Ammon's horn (tissue), 1 donor: ENCODE measurements around the gene INTS2.
"Not testable (repeated sequence)": the region's sequence is repeated elsewhere in the genome, so short reads cannot be mapped to it uniquely, and the experiment has no call there.

ENCODE experiments used
- DNase-seq: peaks from one replicate; pipeline ENCODE4 v3.0.0-alpha.2; 2016; ENCODE audit warnings: low spot score

The INTS2 gene

DNA sequence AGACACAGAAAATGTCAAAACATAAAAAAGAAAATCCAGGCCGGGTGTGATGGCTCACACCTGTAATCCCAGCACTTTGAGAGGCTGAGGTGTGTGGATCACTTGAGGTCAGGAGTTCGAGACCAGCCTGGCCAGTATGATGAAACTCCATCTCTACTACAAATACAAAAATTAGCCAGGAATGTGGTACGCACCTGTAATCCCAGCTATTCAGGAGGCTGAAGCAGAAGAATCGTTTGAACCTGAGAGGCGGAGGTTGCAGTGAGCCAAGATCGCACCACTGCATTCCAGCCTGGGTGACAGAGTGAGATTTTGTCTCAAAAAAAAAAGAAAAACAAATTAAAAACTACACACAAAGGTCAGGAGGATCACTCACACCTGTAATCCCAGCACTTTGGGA, 40.0 kb downstream of the INTS2 start:
- not testable (repeated sequence) for DNase-seq

DNA sequence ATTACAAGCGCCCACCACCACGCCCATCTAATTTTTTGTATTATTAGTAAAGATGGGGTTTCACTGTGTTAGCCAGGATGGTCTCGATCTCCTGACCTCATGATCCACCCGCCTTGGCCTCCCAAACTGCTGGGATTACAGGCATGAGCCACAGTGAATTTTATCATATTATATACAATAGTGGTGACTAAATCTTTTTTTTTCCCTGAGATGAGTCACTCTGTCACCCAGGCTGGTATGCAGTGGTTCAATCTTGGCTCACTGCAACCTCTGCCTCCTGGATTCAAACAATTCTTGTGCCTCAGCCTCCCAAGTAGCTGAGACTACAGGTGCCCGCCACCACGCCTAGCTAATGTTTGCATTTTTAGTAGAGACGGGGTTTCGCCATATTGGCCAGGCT, 41.9 kb downstream of the INTS2 start:
- not testable (repeated sequence) for DNase-seq

DNA sequence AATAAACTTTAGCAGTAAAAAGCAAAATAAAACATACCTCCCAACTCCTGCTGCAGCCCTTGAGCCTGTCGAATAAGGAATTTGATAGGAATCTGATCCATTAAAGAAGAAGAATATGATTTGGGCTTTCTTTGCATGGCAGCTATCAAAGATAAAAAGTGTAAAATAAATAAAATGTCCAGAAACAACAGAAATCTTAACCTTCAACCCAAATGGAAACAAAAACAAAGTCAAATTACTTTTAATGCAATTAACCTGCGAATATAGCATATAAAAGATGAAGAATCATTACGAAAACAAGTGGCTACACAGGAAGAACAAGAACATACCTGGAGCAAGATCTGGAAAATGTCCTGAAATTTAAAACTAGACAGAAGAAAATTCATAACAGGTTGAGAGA, 42.9 kb downstream of the INTS2 start:
- no peak for DNase-seq

DNA sequence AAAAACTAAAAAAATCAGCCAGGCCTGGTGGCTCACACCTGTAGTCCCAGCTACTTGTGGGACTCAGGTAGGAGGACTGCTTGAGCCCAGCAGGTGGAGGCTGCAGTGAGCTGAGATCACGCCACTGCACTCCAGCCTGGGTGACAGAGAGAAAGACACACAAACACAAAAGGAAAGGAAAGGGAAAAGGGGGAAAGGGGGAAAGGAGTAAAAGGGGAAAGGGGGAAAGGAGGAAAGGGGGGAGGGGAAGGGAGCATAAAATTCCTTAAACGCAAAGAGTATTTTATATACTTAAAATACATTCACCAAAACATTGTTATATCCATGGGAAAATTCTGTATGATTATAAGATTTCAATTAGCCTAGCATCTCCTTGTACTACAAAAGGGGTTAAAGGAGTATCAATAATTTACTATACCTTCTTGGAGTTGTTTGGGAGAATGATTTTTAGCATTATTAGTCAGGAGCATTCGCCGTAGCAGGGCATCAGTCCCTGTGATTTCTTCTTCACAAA, 47.1 kb downstream of the INTS2 start:
- DNase-seq = no peak

DNA sequence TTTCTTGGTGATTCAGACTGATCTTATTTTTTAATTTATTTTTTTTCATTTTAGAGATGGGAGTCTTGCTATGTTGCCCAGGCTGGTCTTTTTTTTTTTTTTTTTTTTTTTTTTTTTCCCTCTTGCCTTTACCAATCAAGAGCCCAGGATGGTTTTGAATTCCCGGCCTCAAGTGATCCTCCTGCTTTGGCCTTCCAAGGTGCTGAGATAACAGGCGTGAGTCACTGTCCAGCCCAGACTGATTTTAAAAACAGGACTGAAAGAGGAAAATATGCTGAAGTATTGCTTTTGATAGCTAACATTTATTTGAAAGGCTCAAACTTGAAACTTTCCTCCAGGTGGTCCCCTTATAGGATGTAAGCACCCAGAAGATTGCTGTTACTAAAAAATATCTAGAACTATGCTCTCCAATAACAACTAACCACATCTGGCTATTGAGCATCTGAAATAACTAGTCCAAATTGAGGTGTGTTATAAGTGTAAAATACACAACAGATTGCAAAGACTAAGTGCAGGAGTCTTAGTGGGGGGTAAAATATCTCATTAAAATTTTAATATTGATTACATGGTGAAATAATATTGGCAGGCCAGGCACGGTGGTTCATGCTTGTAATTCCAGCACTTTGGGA, 48.7 kb downstream of the INTS2 start:
- DNase-seq = no peak

DNA sequence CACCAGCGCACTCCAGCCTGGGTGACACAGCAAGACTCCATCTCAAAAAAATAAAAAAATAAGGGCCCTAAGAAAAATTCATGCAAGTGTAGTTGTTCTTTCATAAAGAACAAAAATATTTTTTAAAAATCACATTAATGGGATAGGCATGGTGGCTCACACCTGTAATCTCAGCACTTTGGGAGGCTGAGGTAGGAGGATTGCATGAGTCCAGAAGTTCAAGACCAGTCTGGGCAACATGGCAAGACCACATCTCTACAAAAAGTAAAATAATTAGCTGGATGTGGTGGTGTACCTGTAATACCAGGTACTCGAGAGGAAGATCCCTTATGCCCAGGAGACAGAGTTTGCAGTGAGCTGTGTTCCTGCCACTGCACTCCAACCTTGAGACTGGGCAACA, 49.3 kb downstream of the INTS2 start:
- no peak for DNase-seq

DNA sequence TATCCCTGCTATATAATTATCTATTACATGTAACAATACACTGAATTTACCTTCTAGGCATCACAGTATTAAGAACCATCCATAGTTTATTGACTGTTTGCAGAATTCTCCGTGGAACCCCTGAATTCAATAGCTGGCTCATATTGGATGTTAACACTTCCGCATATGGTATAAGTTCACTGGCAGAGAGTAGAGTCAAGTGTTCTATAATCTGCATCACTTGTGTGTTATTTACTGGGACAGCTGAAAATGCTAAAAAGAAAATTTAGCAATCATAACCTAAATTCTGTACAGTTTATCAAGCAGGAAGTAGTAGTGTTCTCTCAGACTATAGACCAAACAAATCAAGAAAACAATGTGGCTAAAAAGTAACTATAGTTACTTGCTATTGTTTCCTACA, 49.9 kb downstream of the INTS2 start:
- DNase-seq = no peak

DNA sequence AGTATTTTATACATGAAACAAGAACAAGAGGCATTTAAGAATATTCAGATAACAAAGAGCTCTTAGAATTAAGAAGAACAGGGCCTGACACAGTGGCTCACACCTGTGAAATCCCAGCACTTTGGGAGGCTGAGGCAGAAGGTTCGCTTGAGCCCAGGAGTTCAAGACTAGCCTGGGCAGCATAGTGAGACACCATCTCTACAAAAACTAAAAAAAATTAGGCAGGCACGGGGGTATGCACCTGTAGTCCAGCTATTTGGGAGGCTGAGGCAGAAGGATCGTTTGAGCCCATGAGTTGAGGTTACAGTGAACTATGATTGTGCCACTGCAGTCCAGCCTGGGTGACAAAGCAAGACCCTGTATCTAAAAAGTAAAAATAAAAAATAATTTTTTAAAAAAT, 52.0 kb downstream of the INTS2 start:
- DNase-seq = no peak

DNA sequence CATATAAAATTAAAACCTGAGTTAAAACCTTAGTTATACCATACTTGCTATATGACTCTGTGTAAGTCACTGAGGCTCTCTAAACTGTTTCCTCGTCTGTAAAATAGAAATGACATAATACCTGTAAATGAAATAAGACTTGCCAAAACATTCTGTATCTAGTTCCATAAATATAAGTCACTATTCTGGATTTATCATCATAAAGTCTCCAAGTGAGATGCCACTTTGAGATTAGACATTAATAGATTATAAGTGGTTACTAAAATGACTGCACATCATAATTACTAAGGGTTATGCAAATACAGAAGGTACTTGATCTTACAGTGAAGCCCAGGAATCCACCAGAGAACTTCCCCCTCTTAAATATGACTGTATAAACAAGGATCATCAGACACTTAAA, 52.5 kb downstream of the INTS2 start:
- no peak for DNase-seq

DNA sequence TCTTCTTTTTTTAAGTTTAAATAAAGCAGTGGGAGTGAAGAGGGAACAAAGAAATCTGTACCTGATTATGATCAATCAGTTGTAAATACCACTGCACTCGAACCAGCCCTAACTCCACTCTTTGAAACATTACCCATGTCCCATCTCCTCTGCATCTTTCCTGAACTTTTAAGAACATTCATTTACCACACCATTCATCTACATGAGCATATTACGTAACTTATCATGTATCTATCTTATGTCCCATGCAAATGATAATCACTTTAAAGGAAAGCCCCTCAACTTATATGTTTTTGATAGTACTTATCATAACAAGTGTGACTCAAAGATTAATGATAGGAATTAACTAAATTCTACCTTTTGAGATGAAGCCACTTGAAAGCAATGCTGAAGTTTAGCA, 53.7 kb downstream of the INTS2 start:
- no peak for DNase-seq

DNA sequence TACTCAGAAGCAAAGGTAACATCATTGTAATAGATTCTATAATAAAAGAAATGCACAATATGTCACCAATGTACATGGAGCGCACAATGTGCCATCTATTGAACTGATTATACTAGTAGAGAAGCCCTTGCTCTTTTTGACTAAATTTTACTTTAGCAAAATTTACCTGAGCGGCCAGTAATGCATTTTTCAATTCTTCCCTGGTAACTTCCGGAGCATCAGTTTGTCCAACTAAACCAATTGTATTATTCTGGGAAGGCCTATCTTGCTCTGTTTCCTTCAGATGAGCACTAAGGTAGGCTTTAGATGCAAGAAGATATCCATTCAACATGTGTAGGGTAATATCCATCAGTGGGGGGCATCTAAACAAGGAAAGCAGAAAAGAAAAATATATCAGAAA, 55.7 kb downstream of the INTS2 start:
- no peak for DNase-seq

DNA sequence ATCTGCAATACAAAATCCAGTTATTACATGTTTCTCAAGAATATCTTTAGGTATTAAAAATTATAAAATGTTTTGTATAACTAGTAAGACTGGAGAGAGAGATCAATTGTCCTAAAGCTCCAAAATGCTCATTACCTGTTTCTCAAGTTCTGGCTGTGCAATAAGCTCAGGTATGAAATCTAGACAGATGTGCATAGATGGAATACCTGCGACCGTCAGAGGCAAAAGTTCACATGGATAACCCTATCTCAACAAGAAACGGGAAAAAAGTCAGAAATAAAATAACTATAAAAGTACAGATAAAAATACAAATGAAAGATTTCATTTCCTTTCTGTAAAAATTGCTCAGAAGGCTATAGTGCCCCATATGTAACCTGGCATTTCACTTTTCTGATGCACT, 58.6 kb downstream of the INTS2 start:
- DNase-seq = no peak

DNA sequence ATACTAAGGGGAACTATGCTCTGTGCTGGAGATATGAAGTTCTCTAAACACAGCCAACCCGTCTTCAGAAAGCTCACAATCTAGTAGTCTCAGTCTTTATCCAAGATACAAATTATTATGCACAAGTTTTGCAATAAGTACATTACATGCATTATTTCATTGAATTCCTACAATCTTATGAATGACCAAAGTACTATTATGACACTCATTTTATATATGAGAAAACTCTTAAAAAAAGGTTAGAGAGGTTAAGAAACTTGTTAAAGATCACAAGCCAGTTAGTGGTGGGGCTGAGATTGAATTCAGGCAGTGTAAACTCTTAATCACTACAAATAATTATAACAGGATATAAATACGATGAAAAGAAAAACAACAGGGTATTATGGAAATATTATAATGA, 59.7 kb downstream of the INTS2 start:
- no peak for DNase-seq

DNA sequence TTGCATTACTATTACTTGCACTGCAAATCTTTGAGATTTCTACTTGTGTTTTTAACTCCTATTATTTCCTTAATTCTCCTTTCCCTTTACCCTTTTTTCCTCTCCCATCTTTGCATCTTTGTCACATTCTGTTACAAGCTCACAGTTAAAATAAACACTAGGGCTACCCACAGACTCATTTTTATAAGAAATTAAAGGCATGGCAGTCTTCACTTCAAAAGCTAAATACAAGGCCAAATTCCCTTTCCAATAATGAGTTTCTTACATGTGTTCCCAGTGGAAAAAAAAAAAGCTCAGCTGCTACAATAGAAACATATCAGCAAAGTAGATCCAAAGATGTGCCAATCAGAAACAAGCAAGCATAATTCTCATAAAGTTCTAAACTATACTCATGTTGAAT, 60.7 kb downstream of the INTS2 start:
- no peak for DNase-seq

DNA sequence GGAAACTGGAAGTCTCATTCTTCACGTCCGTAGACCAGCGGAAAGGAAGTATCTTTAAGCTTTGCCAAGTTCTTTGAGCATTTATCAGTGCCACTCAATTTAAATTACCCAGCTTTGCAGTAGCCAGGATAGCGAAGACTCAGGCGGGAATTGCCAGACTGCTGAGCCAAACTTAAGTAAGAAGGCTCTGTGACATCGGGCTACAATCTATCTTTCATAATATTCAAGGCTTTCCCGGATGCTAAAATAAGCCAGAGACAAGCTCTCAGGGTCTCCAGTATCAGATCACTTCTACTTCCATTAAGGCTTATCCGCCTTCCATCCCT, 64.0 kb downstream of the INTS2 start:
- no peak for DNase-seq

DNA sequence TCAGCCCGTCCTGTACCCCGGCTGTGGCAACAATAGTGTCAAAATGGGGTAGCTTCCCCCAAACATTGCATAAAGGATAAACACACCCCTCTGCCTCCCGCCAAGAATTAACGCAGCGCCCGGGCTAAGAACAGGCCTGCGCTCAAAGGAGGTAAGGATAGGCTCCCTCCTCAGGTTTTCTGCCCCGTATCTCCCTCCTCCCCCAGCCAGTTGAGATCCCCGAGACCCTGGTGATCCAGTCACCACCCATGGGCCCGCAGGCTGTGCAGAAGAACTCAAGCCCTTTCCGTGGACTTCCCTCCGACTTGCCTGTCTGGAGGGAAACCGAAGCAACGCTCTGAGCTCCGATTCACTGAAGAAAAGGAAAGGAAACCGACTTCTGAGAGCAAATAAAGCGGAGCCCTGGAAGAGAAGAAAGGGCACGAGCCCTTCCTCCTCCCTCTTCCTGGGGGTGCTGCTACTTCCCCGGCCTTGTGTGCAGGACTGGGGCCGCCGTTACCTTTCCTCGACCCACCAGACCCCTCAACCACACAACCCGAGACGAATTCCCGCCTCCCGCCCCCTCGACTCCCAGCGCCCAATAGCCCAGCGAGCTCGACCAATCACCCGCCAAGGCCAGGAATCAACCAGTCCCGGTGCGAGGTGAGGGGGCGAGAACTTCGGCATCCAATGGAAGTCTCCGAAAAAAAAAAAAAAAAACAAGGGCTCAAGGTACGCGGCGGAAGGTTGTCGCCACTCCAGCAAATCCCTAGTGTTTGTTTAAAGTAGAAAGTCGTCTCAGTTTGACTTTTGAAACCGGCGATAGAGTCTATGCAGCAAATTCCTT, 64.6 kb downstream of the INTS2 start, which contains the start of gene BRIP1:
Gene BRIP1, minus strand, starts transcription at position 554 of the 826 bp plus-strand sequence. CDS start 1,989 bp downstream, outside the sequence.
- DNase-seq = peak; percentile 94

DNA sequence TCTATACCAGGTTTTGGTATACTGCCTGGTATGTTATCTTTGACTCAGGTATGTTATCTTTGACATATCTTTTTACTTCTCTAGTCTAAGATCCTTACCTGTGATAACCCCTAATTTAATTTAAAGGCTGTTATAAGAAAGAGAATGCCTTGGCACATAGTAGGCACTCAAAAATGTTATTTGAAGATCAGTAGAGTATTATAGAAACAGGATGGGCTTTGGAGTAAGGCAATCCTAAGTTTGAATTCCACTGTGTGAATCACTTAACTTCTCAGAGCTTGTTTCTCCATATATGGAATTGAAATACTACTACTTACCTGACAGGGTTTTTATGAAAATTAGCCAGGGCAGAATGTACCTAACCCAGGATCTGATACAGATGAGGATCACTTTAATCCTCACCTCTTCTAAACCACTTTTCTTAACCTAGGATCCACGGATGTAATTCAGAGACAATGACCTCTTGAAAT, 65.6 kb downstream of the INTS2 start:
- no peak for DNase-seq

DNA sequence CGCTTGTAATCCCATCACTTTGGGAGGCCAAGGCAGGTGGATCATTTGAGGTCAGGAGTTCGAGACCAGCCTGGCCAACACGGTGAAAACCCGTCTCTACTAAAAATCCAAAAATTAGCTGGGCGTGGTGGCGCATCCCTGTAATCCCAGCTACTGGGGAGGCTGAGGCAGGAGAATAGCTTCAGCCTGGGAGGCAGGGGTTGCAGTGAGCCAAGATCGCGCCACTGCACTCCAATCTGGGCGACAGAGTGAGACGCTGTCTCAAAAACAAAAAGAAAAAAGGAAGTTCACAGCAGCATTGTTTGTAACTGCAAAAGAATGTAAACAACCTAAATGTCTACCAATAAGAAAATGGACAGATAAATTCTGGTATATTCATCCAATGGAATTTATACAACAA, 67.4 kb downstream of the INTS2 start:
- DNase-seq = not testable (repeated sequence)

DNA sequence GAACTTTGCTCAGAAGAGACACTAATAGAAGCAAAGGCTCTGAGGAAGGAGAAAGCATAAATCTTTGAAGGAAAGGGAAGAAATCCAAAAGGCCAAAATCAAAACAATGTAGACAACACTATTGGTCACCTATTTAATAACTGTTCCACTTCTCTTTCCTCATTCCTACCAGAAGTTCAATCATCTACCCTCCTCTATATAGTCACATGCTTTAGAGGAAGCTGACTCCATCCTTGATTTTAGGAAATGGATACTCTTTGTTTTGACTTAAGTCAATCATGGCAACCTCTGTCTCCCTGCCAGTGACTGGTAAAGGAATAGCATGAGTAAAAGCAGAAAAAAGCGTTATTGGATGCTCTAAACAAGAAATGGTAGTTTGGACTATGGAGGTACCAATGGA, 71.7 kb downstream of the INTS2 start:
- no peak for DNase-seq

DNA sequence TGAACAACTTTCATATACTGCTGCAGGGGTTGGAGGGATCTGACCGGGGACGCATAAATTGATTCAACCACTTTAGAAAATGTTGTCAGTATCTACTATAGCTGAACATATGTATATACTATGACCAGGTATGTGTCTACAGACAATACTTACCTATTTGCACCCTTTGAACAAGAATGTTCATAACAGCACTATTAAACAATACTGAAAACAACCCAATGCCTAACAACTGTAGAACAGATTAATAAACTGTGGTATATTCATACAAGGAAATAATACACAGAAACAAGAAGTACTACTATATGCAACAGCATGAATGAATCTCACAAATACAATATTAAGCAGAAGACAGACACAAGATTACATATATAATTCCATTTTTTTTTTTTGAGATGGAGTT, 74.9 kb downstream of the INTS2 start:
- DNase-seq = no peak

DNA sequence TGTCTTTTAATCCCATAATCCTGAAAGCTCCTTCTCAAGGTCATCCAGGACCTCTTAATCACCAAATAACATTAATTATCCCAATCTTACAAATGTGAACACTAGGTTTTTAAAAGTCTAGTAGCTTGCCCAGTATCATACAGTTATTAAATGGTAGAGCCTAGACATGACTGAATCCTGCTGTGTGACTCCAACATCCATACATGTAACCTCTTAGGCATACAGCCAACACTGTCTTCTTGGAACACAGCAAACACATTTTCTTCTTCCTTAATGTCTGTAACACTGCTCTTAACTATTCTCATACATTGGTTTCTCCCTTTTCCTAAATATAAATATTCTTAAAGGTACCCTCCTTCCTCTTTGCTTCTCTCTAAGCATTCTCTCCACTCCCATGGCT, 78.1 kb downstream of the INTS2 start:
- DNase-seq = no peak

DNA sequence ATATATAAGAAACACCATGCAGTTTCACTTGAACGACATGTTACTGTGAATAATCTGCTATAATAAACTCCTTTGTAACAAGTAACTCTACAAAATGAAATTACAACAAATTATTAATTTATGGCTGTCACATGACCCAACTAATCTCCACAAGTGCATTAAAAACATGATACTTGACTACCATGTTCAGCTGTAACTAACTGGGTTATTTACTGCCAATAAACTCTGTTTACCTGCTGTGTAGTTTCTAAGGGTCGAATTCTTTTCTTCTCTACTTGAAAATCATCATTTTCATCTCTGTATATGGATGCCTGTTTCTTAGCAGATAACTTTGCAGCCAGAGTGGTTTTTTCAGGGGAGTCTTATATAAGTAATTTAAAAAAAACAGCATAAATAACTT, 78.9 kb downstream of the INTS2 start:
- DNase-seq = no peak

DNA sequence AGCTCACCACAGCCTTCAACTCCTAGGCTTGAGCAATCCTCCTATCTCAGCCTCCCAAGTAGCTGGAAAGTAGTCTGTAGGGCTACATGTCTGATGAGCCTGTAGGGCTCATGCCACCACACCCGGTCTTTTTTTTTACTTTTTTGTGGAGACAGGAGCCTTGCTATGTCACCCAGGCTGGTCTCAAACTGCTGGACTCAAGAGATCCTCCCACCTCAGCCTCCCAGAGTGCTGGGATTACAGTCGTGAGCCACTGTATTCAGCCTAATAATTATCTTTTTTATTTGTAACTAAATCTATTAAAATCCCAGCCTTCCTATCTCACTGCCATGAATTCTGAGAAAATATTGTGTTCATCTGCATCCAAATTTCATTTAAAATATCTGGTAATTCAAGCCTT, 79.5 kb downstream of the INTS2 start:
- DNase-seq = no peak

DNA sequence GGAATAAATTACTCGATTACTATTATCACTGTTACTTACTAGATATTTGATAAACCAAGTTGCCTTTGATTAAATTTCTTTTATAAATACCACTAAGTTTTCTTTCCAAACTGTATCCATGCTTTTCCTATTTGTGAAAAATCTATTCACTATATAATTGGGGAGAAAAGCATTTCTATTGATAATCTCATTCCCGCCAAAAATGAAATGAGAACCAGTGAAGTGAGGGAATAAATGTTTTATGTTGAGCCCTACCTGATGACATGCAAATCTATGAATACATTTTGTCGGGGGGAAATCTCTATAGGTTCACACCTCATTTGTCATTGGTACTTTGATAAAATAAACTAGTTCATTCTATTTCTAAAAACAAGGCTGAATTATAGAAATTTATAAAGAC, 80.1 kb downstream of the INTS2 start:
- no peak for DNase-seq
